Prostate gland (tissue), 2 donors: ENCODE measurements around the gene XPR1. TPM values are rescaled to one million over a fixed set of nuclear protein-coding genes. Genes with fewer than 3 reads are reported as not detected.
"Not testable (repeated sequence)": the region's sequence is repeated elsewhere in the genome, so short reads cannot be mapped to it uniquely, and the experiment has no call there.

Source experiments
- DNase-seq: peaks from one replicate; pipeline ENCODE4 v3.0.0-alpha.2; 2019; ENCODE audit warnings: low spot score
- H3K27ac ChIP-seq, 2 donors: fragments of 200-600 bp; sonication (generic); 2 replicates each; pipeline ENCODE4 v1.5.1; 2017 to 2019
- H3K27me3 ChIP-seq: fragments of 200-600 bp; sonication (generic); replicated peaks from 2 replicates; pipeline ENCODE4 v1.5.1; 2019; ENCODE audit not compliant: insufficient read depth
- H3K36me3 ChIP-seq, 2 donors: fragments of 200-600 bp; sonication (generic); 1 replicate in 1 of 2; 2 replicates in 1 of 2; pipeline versions ENCODE4 v1.5.1 to v1.8.1; 2017 to 2019
- H3K4me1 ChIP-seq: fragments of 200-600 bp; sonication (generic); replicated peaks from 2 replicates; pipeline ENCODE4 v1.5.1; 2019
- H3K4me3 ChIP-seq, 2 donors: fragments of 200-600 bp; sonication (generic); 2 replicates each; pipeline ENCODE4 v1.5.1; 2017 to 2019
- H3K9me3 ChIP-seq: fragments of 200-600 bp; sonication (generic); 2 replicates; pipeline ENCODE4 v1.5.1; 2017
- CTCF ChIP-seq, 4 experiments: fragments of 200-600 bp in 2 of 4; fragments of 450-650 bp in 2 of 4; sonication (generic) in 2 of 4; IDR thresholded peaks; 1 replicate in 3 of 4; 2 replicates in 1 of 4; pipeline ENCODE4 v1.5.1; 2016 to 2019; ENCODE audit warnings: antibody characterized with exemption in 4 of 4, mild to moderate bottlenecking in 2 of 4, moderate library complexity in 2 of 4
- POLR2A ChIP-seq: fragments of 450-650 bp; IDR thresholded peaks from one replicate; pipeline ENCODE4 v1.6.1; 2016; ENCODE audit warnings: antibody characterized with exemption, mild to moderate bottlenecking
- POLR2AphosphoS5 ChIP-seq: sonication (generic); formaldehyde crosslinking; IDR thresholded peaks from one replicate; pipeline ENCODE4 v1.6.1; 2017; ENCODE audit warnings: antibody characterized with exemption
- WGBS: methylation state at CpG from one replicate; pipeline ENCODE4 v1.1.5; 2018; 5-methylcytosine and 5-hydroxymethylcytosine counted together
- intact Hi-C: fragments of 100-400 bp; cut with DNase I; formaldehyde crosslinking; loops from one replicate; pipeline ENCODE4 v1.14.2; 2022
- total RNA-seq, 2 donors: library from RNA; depleted of rRNA; stranded (reverse); fragments of >200 nt; gene quantifications; one replicate each; pipeline ENCODE4 v1.1.0, GENCODE V29; 2016

The XPR1 gene
- total RNA-seq, 2 donors from 2014 or later = 17.5 to 70.3 TPM

DNA sequence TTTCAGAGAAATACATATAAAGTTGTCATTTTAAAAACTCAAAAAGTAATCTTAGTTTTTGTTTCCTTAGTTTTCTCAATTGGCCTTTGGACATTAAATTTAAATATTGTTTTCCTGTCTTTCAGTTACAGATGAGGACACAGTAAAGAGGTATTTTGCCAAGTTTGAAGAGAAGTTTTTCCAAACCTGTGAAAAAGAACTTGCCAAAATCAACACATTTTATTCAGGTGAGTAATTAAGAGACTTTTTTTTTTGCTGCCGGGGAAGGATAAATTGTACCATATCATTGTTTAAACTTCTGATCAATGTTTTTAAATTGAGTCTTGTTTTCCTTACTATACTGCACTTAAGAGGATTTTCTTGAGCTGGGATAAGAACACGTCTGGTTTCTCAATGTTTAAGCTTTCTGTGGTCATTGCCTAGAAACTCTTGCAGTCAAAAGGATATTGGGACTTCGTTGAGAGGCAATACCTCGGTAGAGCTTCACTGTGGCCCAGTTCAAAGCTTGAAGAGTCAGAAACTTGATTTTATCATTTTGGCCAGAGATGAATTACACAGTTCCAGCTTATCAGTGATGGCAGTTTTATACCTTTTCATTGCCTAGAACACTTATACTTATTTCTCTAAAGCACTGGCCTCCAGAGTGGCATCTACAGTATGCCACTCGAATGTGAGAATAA lies 155.9 kb downstream of the XPR1 start:
- TF ChIP-seq POLR2AphosphoS5 (no peak), POLR2A (no peak), CTCF (IDR thresholded peaks at IDR 0.05) (no peak)
- intact Hi-C loops = no loop called here
- WGBS = 86% methylated on average over 5 of the region's 5 CpGs

DNA sequence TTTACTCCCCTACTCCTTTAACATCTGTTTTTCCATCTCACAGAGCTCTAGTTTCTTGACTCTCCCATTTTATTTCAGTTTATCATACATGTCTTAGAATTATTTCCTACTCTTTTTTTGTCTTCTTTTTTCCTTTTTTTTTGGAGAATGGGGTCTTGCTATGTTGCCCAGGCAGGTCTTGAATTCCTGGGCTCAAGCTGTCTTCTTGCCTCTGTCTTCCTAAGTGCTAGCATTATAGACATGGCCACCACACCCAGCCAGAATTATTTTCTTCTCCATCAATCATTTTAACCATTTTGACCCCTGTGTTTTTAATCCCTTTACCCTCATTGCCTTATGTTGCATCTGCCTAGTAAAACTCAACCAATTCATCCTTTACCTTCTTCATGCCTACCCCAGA lies 157.6 kb downstream of the XPR1 start:
- intact Hi-C loops = no loop called here
- H3K27ac ChIP-seq = no peak overlapping the region
- H3K4me3 ChIP-seq = no peak overlapping the region
- DNase-seq = no peak
- H3K9me3 ChIP-seq = no peaks in the 10 kb centered on the region
- no peaks in the 10 kb centered on the region for H3K36me3 ChIP-seq
- TF ChIP-seq POLR2AphosphoS5 = no peak
- TF ChIP-seq CTCF (IDR thresholded peaks at IDR 0.05) = no peak
- no peak for TF ChIP-seq POLR2A
- H3K27me3 ChIP-seq = no peaks in the 10 kb centered on the region
- no peaks in the 10 kb centered on the region for H3K4me1 ChIP-seq

More for the DNA sequence above, 155.9 kb downstream of the XPR1 start:
- no peak for DNase-seq
- no peaks in the 10 kb centered on the region for H3K4me1 ChIP-seq
- no peak overlapping the region for H3K27ac ChIP-seq
- H3K36me3 ChIP-seq = no peaks in the 10 kb centered on the region
- H3K27me3 ChIP-seq = no peaks in the 10 kb centered on the region
- H3K9me3 ChIP-seq = no peaks in the 10 kb centered on the region
- no peak overlapping the region for H3K4me3 ChIP-seq

- WGBS = 100% methylated on average over 2 of the region's 2 CpGs
- H3K27me3 ChIP-seq, DNase-seq, H3K36me3 ChIP-seq, H3K27ac ChIP-seq, H3K4me1 ChIP-seq, H3K4me3 ChIP-seq, intact Hi-C loops, H3K9me3 ChIP-seq: not testable (repeated sequence)
These were observed 159.3 kb downstream of the XPR1 start for GRCh38 chr1:180791152-180791551.

DNA sequence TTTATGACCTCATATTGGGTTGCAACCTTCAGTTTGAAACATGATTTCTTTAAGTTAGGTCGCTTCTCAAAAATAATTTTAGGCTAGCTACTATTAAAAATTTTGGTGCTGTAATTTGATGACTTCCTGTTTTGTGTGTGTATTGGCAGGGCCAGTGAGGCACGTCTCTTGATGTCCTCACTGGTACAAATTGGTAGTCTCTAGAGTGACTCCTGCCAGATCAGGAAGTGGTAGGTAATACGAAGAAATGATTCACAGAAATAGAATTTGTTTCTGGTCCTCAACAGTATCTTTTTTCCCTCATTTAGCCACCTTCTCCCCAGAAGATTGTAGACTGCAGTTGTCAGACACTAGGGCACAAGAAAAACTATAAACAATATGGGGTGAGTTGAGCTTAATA lies 160.0 kb downstream of the XPR1 start:
- no peak overlapping the region for H3K27ac ChIP-seq
- TF ChIP-seq POLR2A (no peak), POLR2AphosphoS5 (no peak), CTCF (IDR thresholded peaks at IDR 0.05) (no peak)
- no peaks in the 10 kb centered on the region for H3K9me3 ChIP-seq
- H3K4me1 ChIP-seq = no peaks in the 10 kb centered on the region
- no peaks in the 10 kb centered on the region for H3K27me3 ChIP-seq
- no peak overlapping the region for H3K4me3 ChIP-seq
- intact Hi-C loops = no loop called here
- WGBS = 75% methylated on average over 3 of the region's 3 CpGs
- no peaks in the 10 kb centered on the region for H3K36me3 ChIP-seq
- no peak for DNase-seq

DNA sequence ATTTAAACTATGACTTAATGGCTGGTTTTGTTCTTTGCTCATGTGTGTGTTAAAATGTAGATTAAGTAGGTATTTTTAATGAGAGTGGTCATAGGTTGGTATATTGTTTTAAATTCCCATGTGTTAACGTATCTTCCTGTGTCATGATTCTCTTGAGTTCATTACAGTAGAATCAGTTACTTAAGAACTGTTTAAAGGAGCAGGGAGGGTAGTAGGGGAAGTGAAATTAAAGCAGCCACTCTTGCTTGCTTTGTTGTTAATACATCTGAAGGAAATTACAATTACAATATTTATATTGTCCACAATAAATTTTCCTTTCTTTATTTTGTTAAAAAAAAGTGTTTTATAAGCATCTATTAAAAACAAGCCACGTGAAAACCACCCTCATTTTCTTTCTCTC lies 161.6 kb downstream of the XPR1 start:
- Histone ChIP-seq H3K4me3 (no peak overlapping the region), H3K9me3 (no peaks in the 10 kb centered on the region), H3K27ac (no peak overlapping the region), H3K4me1 (no peaks in the 10 kb centered on the region), H3K27me3 (no peaks in the 10 kb centered on the region), H3K36me3 (no peaks in the 10 kb centered on the region)
- 66% methylated on average over 2 of the region's 2 CpGs for WGBS
- TF ChIP-seq POLR2A (no peak), POLR2AphosphoS5 (no peak), CTCF (IDR thresholded peaks at IDR 0.05) (no peak)
- intact Hi-C loops = no loop called here
- DNase-seq = no peak
